NB4 (cell line): ENCODE measurements around the gene SLU7.

Experiments used
- POLR2A ChIP-seq: IDR thresholded peaks from 2 replicates; pipeline ENCODE4 v1.6.1; 2011; ENCODE audit warnings: mild to moderate bottlenecking; ENCODE audit not compliant: insufficient read length; ENCODE audit errors: extremely low read depth
- TF ChIP-seq, protein P1 (sequence below): IDR thresholded peaks from 2 replicates; pipeline ENCODE4 v1.6.1; 2011; ENCODE audit warnings: low read depth, low read length
- TF ChIP-seq, protein P2 (sequence below): IDR thresholded peaks from one replicate; pipeline ENCODE4 v1.5.1; 2012; ENCODE audit warnings: low read depth, low read length

DNA sequence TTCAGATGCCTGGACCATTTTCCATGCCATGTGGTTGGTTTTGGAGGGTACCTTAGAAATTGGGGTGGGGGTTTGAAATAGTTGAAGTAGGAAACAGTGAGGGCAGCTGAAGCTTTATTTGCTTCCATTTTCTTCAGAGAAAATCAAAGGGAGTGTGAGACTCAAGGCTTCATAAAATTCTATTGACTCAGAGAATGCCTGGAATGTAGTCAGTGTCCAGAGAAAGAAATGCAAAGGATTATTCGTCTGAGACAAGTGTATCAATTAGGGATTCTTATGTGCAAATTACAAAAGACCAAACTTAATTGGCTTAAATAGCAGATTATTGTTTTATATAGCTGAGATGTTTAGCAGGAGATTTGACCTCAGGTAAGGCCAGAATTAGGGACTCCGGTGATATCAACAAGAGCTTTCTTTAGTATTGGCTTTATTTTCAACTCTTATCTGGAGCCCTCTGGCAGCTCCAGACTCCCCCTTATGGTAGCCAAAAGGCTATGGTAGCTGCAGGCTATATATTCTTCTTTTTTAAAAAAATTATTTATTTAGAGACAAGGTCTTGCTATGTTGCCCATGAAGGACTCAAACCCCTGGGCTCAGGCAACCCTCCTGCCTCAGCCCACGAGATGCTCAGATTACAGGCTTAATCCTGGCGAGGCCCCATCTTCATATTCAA is 41.6 kb upstream of the SLU7 start:
- TF ChIP-seq, protein P1, sequence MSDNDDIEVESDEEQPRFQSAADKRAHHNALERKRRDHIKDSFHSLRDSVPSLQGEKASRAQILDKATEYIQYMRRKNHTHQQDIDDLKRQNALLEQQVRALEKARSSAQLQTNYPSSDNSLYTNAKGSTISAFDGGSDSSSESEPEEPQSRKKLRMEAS: no peak
- TF ChIP-seq, protein P2, sequence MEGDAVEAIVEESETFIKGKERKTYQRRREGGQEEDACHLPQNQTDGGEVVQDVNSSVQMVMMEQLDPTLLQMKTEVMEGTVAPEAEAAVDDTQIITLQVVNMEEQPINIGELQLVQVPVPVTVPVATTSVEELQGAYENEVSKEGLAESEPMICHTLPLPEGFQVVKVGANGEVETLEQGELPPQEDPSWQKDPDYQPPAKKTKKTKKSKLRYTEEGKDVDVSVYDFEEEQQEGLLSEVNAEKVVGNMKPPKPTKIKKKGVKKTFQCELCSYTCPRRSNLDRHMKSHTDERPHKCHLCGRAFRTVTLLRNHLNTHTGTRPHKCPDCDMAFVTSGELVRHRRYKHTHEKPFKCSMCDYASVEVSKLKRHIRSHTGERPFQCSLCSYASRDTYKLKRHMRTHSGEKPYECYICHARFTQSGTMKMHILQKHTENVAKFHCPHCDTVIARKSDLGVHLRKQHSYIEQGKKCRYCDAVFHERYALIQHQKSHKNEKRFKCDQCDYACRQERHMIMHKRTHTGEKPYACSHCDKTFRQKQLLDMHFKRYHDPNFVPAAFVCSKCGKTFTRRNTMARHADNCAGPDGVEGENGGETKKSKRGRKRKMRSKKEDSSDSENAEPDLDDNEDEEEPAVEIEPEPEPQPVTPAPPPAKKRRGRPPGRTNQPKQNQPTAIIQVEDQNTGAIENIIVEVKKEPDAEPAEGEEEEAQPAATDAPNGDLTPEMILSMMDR: no peak
- no peak for TF ChIP-seq POLR2A
